ENCODE measurements around the gene PRKCG.

PRKCG gene

DNA sequence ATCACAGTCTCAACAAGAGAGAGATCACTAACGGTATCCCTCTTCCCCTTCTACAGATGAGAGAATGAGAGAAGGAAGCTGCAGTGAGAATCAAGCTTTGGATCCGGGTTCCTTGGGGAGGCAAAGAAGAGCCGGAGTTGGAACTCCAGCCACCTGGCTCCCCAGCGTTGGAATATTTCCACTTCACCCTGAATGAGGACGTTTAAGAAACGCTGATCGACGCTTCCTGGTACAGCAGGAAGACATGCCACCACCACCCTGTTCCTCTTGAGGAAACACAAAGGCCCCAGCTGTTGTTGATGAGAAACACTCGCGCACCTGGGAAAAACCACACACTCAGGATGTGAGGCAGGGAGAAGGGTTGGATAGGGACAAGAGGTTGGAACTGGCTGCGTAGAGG is 69.4 kb downstream of the PRKCG start:
- TF ChIP-seq, protein P1, sequence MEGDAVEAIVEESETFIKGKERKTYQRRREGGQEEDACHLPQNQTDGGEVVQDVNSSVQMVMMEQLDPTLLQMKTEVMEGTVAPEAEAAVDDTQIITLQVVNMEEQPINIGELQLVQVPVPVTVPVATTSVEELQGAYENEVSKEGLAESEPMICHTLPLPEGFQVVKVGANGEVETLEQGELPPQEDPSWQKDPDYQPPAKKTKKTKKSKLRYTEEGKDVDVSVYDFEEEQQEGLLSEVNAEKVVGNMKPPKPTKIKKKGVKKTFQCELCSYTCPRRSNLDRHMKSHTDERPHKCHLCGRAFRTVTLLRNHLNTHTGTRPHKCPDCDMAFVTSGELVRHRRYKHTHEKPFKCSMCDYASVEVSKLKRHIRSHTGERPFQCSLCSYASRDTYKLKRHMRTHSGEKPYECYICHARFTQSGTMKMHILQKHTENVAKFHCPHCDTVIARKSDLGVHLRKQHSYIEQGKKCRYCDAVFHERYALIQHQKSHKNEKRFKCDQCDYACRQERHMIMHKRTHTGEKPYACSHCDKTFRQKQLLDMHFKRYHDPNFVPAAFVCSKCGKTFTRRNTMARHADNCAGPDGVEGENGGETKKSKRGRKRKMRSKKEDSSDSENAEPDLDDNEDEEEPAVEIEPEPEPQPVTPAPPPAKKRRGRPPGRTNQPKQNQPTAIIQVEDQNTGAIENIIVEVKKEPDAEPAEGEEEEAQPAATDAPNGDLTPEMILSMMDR (conservative IDR thresholded peaks at IDR 0.05), result no peak
- no peak overlapping the region for H3K27ac ChIP-seq

DNA sequence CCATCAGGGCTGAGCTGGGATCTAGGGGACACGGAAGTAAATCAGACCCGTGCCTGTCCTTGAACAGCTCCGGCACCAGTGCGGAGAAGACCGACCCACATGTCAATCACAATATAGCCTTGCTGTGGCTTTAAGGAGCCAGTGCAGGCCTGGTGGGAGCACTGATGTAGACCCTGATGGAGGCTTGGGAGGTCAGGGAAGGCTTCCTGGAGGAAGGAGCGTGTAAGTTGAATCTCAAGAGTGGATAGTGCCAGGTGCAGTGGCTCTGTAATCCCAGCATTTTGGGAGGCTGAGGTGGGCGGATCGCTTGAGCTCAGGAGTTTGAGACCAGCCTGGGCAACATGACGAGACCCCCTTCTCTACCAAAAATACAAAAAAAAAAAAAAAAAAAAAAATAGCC is 70.0 kb downstream of the PRKCG start:
- TF ChIP-seq, protein P1 (conservative IDR thresholded peaks at IDR 0.05), result no peak
- H3K27ac ChIP-seq, result no peak overlapping the region

DNA sequence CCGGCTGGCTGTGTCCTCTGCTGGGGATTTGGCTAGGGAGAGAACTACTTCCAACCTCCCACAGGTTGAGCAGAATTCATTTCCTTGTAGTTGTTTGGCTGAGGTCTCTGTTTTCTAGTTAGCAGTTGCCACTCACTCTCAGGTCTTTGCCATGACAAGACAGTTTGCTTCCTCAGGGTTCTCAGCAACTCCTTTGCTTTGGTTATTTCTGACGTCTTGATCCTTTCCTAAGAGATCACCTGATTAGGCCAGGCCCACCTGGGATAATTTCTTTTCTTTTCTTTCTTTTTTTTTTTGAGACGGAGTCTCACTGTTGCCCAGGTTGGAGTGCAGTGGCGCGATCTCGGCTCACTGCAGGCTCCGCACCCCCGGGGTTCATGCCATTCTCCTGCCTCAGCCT is 71.4 kb downstream of the PRKCG start:
- no peak overlapping the region for H3K27ac ChIP-seq
- TF ChIP-seq, protein P1 (conservative IDR thresholded peaks at IDR 0.05), result no peak

Measured in VCaP (cell line).